ENCODE measurements around the gene CEP120. TPM values are rescaled to one million over a fixed set of nuclear protein-coding genes. Genes with fewer than 3 reads are reported as not detected.

CEP120 gene
- total RNA-seq, 4 donors from 2014 or later = 5.0 to 21.4 (median 9.1) TPM

GRCh38 chr5:123428521-123429220, 5.5 kb upstream of the CEP120 start:
- TF ChIP-seq POLR2A (IDR thresholded peaks at IDR 0.05) (no peak), CTCF (IDR thresholded peaks at IDR 0.05) (no peak)
- no peak for DNase-seq (ENCODE audit: low spot score in 2 of 2)
- no peak overlapping the region for H3K4me3 ChIP-seq (ENCODE audit: low read depth, poor library complexity, severe bottlenecking)
- 75 to 76% methylated on average over 3 of the region's 3 CpGs for WGBS, 2 donors
- intact Hi-C loops (cut with DNase I; ENCODE audit: low total_unique reads) = no loop called here

- no peak overlapping the region for H3K4me3 ChIP-seq (ENCODE audit: low read depth, poor library complexity, severe bottlenecking)
- TF ChIP-seq CTCF (IDR thresholded peaks at IDR 0.05) = no peak
- TF ChIP-seq POLR2A (IDR thresholded peaks at IDR 0.05) = no peak
- intact Hi-C loops (cut with DNase I; ENCODE audit: low total_unique reads) = no loop called here
- DNase-seq (ENCODE audit: low spot score in 2 of 2) = no peak
- WGBS, 2 donors = 88 to 93% methylated on average over 2 of the region's 2 CpGs
These were observed 4.1 kb upstream of the CEP120 start for GRCh38 chr5:123427281-123427680.

- no peak overlapping the region for H3K4me3 ChIP-seq (ENCODE audit: low read depth, poor library complexity, severe bottlenecking)
- TF ChIP-seq POLR2A (IDR thresholded peaks at IDR 0.05) (no peak), CTCF (IDR thresholded peaks at IDR 0.05) (no peak)
- 88 to 93% methylated on average over 4 of the region's 4 CpGs for WGBS, 2 donors
- intact Hi-C loops (cut with DNase I; ENCODE audit: low total_unique reads) = no loop called here
- no peak for DNase-seq (ENCODE audit: low spot score in 2 of 2)
These were observed 2.2 kb upstream of the CEP120 start for GRCh38 chr5:123425431-123425830.

GRCh38 chr5:123422433-123423277, 548 bp downstream of the CEP120 start:
- WGBS, 2 donors = 0% methylated on average over 40 to 44 of the region's 45 CpGs
- peak; percentile 17 to 90 for DNase-seq (ENCODE audit: low spot score in 2 of 2)
- TF ChIP-seq CTCF (IDR thresholded peaks at IDR 0.05) (no peak), POLR2A (IDR thresholded peaks at IDR 0.05) (no peak)
- H3K4me3 ChIP-seq (ENCODE audit: low read depth, poor library complexity, severe bottlenecking) = peak overlapping the region; percentile 76
- intact Hi-C loops (cut with DNase I; ENCODE audit: low total_unique reads) = no loop called here

- H3K4me3 ChIP-seq (ENCODE audit: low read depth, poor library complexity, severe bottlenecking) = no peak overlapping the region
- no peak for DNase-seq (ENCODE audit: low spot score in 2 of 2)
- WGBS, 2 donors = 13 to 18% methylated on average over 2 of the region's 2 CpGs
- no peak for TF ChIP-seq POLR2A (IDR thresholded peaks at IDR 0.05)
- TF ChIP-seq CTCF (IDR thresholded peaks at IDR 0.05) = no peak
- intact Hi-C loops (cut with DNase I; ENCODE audit: low total_unique reads) = no loop called here
These were observed 1.4 kb downstream of the CEP120 start for GRCh38 chr5:123421773-123422172.

All from lower leg skin (tissue), 4 donors.